Gastrocnemius medialis (tissue), 4 donors: Measurements from ENCODE around the gene MRGPRD. TPM values are rescaled to one million over a fixed set of nuclear protein-coding genes. Genes with fewer than 3 reads are reported as not detected.

Experiments
- ATAC-seq, 2 donors: fragments of 150-250 bp; one replicate each; pipeline ENCODE4 v1.9.1; 2016
- DNase-seq, 2 donors: peaks; one replicate each; pipeline ENCODE4 v3.0.0-alpha.2; 2019
- H3K27ac ChIP-seq, 4 donors: fragments of 200-600 bp; sonication (generic); 1 replicate in 1 of 4; 2 replicates in 3 of 4; pipeline ENCODE4 v1.5.1; 2016 to 2018; ENCODE audit warnings: mild to moderate bottlenecking in 2 of 4, moderate library complexity in 1 of 4
- H3K27me3 ChIP-seq, 3 donors: fragments of 200-600 bp; sonication (generic) in 2 of 3; 1 replicate in 1 of 3; 2 replicates in 2 of 3; pipeline versions ENCODE4 v1.5.1 to v1.6.0; 2016 to 2019; ENCODE audit warnings: mild to moderate bottlenecking in 1 of 3, moderate library complexity in 1 of 3
- H3K36me3 ChIP-seq, 2 donors: fragments of 200-600 bp; sonication (generic) in 1 of 2; one replicate each; pipeline ENCODE4 v1.5.1; 2017 to 2018
- H3K4me1 ChIP-seq, 2 donors: fragments of 200-600 bp; sonication (generic) in 1 of 2; one replicate each; pipeline ENCODE4 v1.5.1; 2016 to 2017; ENCODE audit warnings: mild to moderate bottlenecking in 2 of 2
- H3K4me3 ChIP-seq, 4 donors: fragments of 200-600 bp; sonication (generic) in 3 of 4; 1 replicate in 1 of 4; 2 replicates in 3 of 4; pipeline ENCODE4 v1.5.1; 2016 to 2019; ENCODE audit warnings: mild to moderate bottlenecking in 2 of 4
- H3K9me3 ChIP-seq, 3 donors: fragments of 200-600 bp; sonication (generic) in 2 of 3; 1 replicate in 1 of 3; 2 replicates in 2 of 3; pipeline ENCODE4 v1.5.1; 2016 to 2019
- CTCF ChIP-seq, 5 experiments: fragments of 450-650 bp in 3 of 5; fragments of 200-600 bp in 2 of 5; sonication (generic) in 2 of 5; IDR thresholded peaks in 4 of 5; conservative IDR thresholded peaks in 1 of 5; 1 replicate in 4 of 5; 2 replicates in 1 of 5; pipeline ENCODE4 v1.5.1; 2016 to 2019; ENCODE audit warnings: antibody characterized with exemption in 5 of 5, mild to moderate bottlenecking in 3 of 5, moderate library complexity in 3 of 5
- POLR2A ChIP-seq, 2 donors: fragments of 450-650 bp; IDR thresholded peaks; one replicate each; pipeline ENCODE4 v1.6.1; 2017; ENCODE audit warnings: antibody characterized with exemption in 2 of 2, mild to moderate bottlenecking in 2 of 2, moderate library complexity in 2 of 2
- in situ Hi-C, 4 donors: fragments of 200-750 bp; cut with MboI; loops; one replicate each; pipeline versions ENCODE4 v1.15.0 to v1.8.0; 2017; ENCODE audit warnings: low sequenced_read_pairs in 4 of 4
- intact Hi-C: fragments of 100-400 bp; cut with DNase I; formaldehyde crosslinking; loops from one replicate; pipeline ENCODE4 v1.15.1; 2023; ENCODE audit warnings: low total_unique reads
- total RNA-seq, 4 donors: library from RNA; depleted of rRNA; stranded (reverse); fragments of >200 nt; gene quantifications; one replicate each; pipeline versions ENCODE4 v1.1.0 to v1.2.3, GENCODE V29; 2016

The MRGPRD gene
- total RNA-seq, 4 donors from 2014 or later = not detected

- TF ChIP-seq POLR2A (IDR thresholded peaks at IDR 0.05) (no peak), CTCF (IDR thresholded peaks at IDR 0.05 in 4 of 5, conservative IDR thresholded peaks at IDR 0.05 in 1 of 5) (no peak)
- Histone ChIP-seq H3K27ac (no peak overlapping the region), H3K9me3 (no peaks in the 10 kb centered on the region), H3K36me3 (no peaks in the 10 kb centered on the region), H3K27me3 (peaks cover 0 to 13% (median 0%) of the 10 kb centered on the region in 3 donors), H3K4me1 (no peaks in the 10 kb centered on the region), H3K4me3 (no peak overlapping the region)
- ATAC-seq = no peak
- intact Hi-C loops (no loop called here), in situ Hi-C loops (no loop called here)
- DNase-seq = no peak
Observed at GRCh38 chr11:68962527-68963250, 18.1 kb downstream of the MRGPRD start.

DNA sequence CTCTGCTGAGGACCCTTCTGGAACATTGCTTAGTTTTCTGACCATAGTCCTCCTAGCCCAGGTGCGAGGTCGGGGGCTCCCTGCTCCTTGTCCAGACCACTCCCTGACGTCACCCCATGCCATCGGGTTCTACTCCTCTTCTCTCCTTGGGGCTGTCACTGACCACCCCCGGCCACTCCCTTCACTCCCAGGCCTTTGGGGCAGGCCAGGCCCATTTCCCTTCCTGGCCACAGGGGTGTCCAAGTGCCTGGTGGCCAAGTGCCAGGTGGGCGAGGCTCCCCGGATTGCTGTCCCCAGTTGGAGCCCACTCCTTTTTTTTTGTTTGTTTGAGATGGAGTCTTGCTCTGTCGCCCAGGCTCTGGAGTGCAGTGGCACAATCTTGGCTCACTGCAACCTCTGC is 19.5 kb downstream of the MRGPRD start:
- H3K4me1 ChIP-seq = no peaks in the 10 kb centered on the region
- no peak overlapping the region for H3K27ac ChIP-seq
- H3K4me3 ChIP-seq = no peak overlapping the region
- intact Hi-C loops = no loop called here
- in situ Hi-C loops = no loop called here
- ATAC-seq (no peak), DNase-seq (no peak)
- H3K36me3 ChIP-seq = no peaks in the 10 kb centered on the region
- TF ChIP-seq POLR2A (IDR thresholded peaks at IDR 0.05) (no peak), CTCF (IDR thresholded peaks at IDR 0.05 in 4 of 5, conservative IDR thresholded peaks at IDR 0.05 in 1 of 5) (no peak)
- H3K27me3 ChIP-seq = peaks cover 0 to 6% (median 3%) of the 10 kb centered on the region in 3 donors
- H3K9me3 ChIP-seq = no peaks in the 10 kb centered on the region

DNA sequence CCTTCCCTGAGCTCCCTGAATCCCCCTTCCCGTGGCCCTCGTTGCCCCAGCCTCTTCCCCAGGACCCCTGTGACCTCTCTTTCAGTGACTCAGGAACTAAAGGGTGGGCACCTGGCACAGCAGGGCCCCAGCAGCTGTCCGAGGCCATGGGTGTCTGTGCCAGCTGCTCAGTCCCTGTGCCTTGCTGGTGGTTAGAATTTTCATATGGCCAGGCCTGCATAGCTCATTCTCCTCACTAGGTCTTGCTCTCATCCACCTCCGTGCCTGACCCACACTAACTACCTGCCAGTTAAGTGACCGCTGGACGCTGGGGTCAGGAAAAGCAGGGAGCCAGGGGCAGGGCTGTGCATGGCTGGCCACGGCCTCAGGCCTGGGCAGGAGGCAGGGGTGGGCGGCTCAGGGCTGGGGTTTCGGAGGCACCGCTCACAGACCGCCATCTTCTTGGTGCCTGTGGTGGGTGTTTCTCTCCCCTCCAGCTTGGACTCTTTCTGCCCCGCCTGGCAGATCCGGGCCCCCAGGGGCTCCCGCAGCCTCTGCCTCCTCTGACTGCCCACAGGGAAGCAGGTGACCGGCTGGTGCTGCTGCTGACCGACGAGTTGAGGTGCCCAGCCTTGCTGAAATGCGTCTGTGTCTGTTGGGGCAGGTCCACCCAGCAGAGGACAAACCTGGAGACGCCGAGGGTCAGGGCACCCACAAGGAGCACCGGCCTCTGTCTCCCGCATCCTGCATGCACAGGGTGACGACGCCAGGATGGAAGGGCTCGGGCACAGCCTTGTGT is 20.3 kb downstream of the MRGPRD start:
- Histone ChIP-seq H3K27me3 (peaks cover 0 to 3% (median 0%) of the 10 kb centered on the region in 3 donors), H3K27ac (no peak overlapping the region), H3K36me3 (no peaks in the 10 kb centered on the region), H3K4me3 (no peak overlapping the region), H3K4me1 (no peaks in the 10 kb centered on the region), H3K9me3 (no peaks in the 10 kb centered on the region)
- ATAC-seq (no peak), DNase-seq (no peak)
- intact Hi-C loops = no loop called here
- TF ChIP-seq POLR2A (IDR thresholded peaks at IDR 0.05) (no peak), CTCF (IDR thresholded peaks at IDR 0.05 in 4 of 5, conservative IDR thresholded peaks at IDR 0.05 in 1 of 5) (no peak)
- in situ Hi-C loops = no loop called here

DNA sequence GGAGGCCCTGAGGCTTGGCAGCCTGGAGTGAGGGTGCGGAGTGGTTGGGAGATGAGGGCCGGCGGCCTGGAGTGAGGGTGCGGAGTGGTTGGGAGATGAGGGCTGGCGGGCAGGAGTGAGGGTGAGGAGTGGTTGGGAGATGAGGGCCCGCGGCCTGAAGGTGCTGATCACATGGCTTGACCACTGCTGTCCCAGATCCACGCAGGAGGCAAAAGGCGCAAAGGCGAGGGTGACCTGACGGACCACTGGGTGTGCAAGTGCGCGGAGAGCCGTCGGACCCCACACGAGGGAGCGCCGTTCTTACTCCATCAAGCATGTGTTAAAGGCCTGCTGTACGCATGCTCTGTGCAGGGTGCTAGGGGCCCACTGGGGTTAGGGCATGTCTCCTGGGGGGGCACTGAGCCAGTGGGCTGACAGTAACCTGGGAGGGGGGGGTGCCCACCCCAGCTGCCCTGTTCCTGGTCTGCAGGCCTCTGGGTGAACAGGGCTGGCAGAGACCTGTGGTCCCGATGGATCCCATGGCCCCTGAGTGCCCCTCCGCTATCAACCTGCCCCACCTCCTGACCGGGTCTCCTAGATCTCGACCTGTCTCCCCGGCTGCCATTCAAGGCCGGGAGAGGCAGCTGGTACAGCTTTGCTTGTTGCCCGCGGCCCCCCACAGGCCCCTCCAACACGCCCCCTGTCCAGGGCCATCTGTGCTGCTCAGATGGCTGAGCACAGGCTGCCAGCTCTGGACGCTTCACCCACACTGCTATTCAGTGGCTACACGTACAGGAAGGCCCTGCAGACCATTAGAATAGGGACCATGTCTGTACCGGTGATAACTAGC is 21.1 kb downstream of the MRGPRD start:
- Histone ChIP-seq H3K4me1 (no peaks in the 10 kb centered on the region), H3K9me3 (no peaks in the 10 kb centered on the region), H3K27me3 (peaks cover 0 to 3% (median 0%) of the 10 kb centered on the region in 3 donors), H3K4me3 (no peak overlapping the region), H3K27ac (no peak overlapping the region), H3K36me3 (no peaks in the 10 kb centered on the region)
- DNase-seq = no peak
- TF ChIP-seq CTCF (IDR thresholded peaks at IDR 0.05 in 4 of 5, conservative IDR thresholded peaks at IDR 0.05 in 1 of 5) (no peak), POLR2A (IDR thresholded peaks at IDR 0.05) (no peak)
- no peak for ATAC-seq
- in situ Hi-C loops = no loop called here
- intact Hi-C loops = no loop called here
